GM19397 (cell line): ENCODE data around the gene AKAP10.
"Not testable (repeated sequence)": the region's sequence is repeated elsewhere in the genome, so short reads cannot be mapped to it uniquely, and the experiment has no call there.

ENCODE experiments used
- ATAC-seq: cut with Tn5 transposase; IDR thresholded peaks from one replicate; pipeline ENCODE4 v1.9.1; 2021; ENCODE audit warnings: mild to moderate bottlenecking, moderate library complexity; ENCODE audit not compliant: unreplicated experiment

The AKAP10 gene

DNA sequence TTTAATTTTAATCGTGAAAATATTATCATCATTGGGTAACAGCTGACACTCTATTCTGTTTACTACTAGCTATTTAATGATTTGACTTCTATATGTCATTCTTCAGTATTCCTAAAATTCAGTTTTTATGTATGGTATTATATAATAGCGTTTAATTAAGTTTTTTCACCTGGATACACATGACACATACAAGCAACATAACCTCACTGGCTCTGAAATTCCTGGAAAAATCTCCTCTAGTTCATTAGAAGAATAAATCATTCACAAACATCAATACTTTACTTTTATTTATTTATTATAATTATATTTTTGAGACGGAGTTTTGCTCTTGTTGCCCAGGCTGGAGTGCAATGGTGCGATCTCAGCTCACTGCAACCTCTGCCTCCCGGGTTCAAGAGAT, 44.0 kb downstream of the AKAP10 start:
- ATAC-seq, result no peak

DNA sequence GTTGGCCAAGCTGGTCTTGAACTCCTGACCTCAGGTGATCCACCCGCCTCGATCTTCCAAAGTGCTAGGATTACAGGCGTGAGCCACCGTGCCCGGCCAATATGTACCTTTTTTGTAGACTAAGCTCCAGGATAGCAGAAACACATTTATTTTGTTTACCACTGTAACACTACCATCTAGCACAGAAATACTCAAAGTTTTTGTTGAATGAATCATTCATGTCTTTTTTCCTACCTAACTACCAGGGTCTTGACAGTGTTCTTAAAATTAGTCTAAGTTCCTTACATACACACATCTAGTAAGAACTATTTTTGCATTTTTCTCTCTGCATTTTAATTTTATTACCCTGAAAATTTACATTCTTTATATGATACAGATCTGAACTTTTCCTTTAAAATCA, 44.4 kb downstream of the AKAP10 start:
- ATAC-seq, result no peak

DNA sequence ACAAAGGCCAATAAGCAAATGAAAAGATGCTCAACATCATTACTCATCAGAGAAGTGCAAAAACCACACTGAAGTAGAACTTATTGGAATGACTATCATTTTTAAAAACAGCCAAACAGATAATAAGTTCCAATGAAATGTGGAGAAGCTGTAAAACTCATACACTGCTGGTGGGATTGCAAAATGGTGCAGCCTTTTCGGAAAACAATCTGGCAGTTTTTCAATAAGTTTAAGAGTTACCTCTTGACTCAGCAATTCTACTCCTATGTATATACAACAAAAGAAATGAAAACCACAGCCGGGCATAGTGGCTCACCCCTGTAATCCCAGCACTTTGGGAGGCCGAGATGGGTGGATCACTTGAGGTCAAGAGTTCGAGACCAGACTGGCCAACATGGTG, 49.3 kb downstream of the AKAP10 start:
- ATAC-seq, result no peak

DNA sequence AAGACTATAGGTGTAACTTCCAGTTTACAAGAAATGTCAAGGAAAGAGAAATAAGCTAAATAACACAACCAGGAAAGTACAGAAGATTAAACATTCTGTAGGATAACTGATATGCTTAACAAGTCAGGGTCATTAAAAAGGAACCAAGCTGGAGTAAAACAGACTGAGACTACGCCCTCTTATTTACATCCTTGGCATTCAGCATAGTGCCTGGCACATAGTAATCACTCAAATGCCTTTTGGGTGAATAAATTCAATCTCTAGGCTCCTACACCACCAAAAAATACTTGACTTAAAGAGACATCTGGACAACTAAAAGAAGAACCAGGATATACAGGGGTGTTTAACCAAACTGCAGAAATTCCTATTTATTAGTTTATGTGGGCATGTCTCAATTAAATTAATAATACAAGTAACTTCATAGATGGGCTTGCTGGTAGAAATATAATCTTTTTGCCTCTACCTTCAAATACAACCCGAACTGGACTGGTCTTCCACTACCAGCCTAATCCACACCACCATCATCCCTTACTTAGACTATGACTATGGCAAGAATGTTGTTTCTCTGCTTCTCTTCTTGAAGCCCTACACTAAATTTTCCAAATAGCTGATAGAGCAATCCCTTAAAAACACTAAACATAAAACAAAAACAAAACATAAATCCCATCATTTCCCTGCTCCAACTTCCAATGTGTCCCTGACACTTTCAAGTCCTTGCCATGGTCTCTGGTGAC, 62.2 kb downstream of the AKAP10 start:
- ATAC-seq, result no peak

DNA sequence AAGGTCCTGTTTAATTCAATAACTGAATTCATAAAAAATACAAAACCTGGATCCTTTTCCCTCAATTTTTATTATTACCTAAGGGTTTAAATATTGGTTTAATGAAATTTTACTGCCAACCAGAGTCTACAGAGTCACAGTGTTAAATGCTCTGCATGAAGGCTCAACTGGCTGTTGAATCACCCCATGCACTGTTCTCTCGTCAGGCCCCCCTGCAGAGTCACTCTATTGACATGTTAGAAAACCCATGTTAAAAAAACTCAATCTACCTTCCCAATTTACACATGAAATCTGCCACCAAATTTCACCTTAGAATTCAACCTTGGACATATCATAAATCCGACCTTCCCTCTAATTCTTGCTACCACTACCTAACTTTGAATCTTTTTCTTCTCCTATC, 66.6 kb downstream of the AKAP10 start:
- ATAC-seq, result no peak

DNA sequence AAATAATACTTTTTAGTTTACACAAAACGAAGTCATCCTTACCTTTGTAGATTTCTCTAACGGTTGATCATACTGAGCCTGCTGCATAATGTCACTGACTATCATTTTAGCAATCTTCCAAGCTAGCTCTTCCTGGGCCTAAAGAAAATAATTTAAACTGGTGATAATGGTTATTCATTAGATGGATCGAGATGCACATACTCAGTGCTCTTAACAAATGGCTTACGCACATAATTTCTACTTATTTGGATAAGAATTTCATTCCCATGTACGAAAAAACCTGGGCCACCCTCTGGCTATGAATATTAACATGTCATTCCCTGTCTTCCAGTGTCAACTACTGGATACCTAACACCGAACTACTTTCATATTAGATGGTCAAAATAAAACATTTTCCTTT, 68.5 kb downstream of the AKAP10 start:
- no peak for ATAC-seq

DNA sequence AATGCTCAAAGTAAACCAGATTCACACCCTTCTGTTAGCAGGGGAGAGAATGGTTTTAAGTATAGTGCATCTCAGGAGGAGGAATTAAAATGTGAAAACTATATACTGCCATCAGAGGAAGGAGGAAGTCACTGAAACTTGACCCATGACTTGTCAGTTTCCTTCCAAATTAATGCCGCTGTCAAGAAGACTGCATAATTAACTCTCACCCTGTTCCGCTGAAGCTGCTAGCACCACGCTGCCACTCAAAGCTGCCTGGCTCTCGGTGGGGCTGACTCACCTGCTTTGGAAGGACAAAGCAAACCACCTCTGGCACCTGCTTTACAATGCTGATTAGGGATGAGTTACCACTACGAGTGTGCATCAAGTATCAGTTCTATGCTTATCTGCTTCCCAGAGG, 72.1 kb downstream of the AKAP10 start:
- no peak for ATAC-seq

DNA sequence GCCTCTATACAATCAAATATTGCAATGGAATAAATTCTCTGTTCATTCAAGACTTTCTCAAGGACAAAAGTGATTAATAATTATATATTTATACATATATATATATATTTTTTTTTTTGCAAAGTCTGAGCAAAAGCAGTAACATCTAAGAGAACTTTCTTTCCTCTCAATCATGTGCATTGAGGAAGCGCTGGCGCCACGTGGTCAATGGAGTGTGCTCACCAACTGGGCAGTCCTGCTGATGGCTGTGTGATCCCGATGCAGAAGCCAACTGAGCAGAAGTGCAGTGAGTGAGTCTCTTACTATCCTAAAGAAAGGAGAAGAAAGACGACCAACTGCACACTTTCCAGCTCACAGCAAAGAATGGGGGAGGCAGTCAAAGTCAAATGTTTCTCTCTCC, 72.7 kb downstream of the AKAP10 start:
- no peak for ATAC-seq

DNA sequence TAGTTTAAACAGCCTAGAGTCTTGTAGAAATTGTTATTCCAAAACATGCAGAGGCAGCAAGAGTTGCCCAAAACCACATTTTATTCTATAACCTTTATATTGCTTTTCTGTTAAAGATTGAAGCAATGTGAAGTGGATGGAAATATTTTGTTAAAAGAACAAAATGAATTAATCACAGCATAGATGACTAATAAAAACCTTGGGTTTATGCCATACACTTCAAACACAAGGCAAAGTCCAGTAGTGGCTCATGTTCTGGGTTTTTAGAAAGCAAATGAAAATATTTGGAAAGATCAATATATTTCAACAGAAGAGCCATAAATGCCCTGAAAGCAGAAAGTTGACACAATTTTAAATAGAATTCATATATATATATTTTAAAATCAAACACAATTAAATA, 73.2 kb downstream of the AKAP10 start:
- no peak for ATAC-seq

DNA sequence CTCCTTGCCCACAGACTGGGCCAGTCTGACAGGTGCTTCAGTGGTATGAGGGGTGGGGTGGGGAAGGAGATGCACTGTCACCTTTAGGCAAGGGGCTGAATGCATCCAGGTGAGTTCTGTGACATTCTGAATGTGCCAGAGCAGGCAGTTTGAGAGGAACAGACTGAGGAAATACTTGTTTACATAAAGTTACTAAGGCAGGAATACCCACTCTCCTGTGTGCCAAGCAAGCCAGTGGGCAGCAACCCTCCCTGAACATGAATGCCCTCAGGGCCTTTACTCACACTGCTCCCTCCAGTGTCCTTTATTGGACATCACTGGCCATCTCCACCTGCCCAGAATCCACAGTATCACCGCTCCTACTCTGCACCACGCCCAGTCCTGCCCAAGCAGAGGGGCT, 76.8 kb downstream of the AKAP10 start:
- no peak for ATAC-seq

DNA sequence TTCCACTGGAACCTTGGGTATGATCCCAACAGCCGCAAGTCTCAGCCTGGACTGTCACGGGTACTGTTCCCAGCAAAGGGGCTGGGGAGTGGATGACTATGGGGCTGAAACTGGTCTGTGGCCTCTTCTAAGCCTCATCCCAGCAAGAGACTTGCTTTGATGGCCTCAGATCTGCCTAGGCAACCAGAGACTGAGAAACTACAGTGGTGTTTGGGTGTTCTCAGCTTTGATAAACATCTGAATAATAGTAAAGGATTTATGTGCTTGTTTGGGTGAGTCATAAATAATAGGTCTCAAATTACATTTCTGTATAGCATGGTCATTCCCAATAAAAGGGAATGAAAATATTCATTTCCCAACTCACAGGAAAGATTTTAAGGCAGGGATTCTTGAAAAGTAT, 79.7 kb downstream of the AKAP10 start:
- no peak for ATAC-seq

DNA sequence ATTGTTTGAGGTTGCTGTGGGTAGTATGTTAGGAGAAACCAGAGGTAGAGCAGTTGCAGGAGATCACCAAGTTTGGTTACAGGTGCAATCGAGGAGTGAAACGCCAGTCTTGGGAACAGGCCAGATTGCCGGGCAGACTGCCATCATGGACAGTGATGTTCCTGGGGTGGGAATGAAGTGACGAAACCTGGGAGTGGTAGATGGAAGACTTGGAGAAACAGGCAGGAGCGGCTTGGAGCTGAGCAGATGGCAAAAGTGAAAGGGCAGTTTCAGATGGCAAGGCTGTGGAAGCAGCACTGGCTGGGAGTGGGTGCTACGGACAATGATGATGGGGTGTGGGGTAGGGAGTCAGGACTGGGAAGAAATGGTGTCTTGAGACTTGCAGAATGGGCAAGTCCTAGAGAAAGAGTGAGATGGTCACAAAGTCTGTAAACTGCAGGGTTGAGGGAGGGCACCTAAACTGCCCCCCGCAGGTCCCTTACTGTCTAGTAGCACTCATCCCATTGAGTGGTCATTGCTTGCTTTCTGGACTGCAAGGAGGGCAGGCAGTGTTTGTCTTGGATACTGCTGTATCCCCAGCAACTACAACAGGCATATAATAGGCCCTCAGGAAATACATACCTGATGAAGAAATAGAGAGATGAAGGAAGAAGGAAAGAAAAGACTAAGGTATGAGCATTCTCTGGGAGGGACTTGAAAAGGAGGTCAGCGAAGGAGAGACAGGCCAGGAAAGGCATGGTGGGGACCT, 80.4 kb downstream of the AKAP10 start:
- no peak for ATAC-seq

DNA sequence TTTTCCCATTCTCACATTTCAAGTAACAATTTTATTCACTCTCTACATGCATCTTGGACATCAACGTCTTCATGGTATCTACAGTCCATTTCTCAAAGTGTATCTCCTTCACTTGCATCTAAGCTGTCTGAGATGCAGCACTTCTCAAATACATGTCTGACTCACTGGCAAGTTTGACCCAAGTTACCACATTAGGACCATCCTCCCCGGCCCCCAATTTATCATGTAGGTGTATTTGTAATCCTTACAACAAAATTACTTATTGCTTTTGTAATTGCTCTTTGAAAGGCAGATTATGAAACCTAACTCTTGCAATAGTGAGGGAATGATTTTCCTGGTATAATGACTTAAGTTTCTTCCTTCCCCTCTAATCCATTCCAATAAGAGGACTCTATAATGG, 80.9 kb downstream of the AKAP10 start:
- no peak for ATAC-seq

DNA sequence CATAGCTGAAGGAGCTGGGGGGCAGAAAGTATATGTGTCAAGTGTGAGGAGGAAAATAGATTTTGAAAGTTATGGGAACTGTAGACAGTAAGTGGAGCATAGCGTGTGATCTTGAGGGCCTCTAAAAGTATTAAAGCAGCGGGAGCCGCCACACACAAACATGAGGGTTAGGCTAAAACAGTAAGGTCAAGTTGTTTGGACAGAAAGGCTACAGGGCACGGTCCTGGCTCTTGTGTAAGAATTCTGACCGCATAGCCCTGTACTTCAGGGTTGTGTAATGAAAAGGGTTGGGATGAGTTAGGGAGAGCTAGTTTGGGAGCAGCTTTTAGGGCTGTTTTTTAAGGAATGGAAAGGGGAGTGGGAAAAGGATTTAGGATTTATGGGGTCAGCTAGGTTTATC, 87.1 kb downstream of the AKAP10 start:
- ATAC-seq, result not testable (repeated sequence)

DNA sequence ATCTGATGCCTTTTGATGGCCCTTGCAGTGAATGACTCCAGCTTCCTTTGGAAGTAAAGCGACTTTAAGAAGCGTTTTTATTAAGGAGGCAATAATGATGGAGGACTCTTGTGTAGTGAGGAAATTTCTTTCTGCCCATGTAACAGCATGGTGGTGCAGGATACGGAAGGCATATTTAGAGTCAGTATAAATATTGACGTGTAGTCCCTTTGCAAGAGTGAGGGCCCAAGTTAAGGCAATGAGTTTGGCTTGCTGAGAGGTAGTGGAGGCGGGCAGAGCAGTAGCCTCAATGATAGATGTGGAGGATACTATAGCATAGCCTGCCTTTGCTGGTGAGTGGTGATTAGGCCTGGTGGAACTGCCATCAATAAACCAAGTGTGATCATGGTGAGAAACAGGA, 87.6 kb downstream of the AKAP10 start:
- not testable (repeated sequence) for ATAC-seq

DNA sequence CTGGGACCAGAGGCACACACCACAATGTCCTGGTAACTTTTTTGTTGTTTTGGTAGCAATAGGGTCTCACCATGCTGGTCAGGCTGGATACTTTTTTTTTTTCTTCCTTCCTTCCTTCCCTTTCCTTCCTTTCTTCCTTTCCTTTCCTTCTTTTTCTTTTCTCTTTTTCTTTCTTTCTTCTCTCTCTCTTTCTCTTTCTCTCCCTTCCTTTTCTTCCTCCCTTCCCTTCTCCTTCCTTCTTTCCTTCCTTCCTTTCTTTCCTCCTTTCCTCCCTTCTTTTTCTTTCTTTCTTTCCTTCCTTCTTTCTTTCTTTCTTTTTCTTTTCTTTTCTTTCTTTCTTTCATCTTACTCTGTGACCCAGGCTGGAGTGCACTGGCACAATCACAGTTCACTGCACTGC, 91.5 kb downstream of the AKAP10 start:
- no peak for ATAC-seq

DNA sequence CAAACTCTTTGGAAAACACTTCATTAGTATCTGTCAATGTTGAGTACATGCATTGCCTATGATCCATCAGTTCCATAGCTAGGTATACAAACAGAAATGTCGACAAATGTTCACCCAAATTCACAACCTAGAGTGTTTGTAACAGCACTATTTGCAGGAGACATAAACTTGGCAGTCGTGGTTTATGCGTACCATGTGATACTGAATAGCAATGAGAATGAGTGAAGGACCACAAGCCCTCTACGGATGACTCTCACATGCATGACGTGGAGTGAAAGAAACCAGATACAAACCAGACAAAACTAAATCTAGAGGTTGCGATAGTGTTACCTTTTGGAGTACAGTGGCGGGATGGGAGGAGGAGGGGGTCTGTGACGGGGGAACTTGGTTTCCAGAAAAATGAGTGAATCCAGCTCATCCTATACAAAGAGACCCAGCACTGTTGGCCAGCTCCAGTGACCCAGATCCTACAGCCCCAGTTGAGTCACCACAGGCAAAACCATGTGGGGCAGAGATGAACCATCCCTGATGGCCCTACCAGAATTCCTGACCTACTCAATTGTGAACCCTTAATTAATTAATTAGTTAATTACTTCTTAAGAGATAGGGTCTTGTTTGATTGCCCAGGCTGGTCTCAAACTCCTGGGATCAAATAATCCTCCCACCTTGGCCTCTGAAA, 94.0 kb downstream of the AKAP10 start:
- no peak for ATAC-seq

DNA sequence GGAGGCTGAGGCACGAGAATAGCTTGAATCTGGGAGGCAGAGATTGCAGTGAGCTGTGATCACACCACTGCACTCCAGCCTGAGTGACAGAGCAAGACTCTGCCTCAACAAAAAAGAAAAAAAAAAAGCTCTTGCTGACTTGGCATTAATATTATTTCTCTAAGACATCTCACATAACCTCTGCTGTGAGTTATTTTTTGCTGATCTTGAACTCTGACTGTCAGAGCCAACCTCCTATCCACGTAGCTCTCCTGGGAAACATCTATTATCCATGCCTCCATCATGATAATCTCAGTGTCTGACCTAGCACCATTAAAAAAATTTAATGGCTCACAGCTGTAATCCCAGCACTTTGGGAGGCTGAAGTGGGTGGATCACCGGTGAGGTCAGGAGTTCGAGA, 97.2 kb downstream of the AKAP10 start:
- ATAC-seq, result no peak

DNA sequence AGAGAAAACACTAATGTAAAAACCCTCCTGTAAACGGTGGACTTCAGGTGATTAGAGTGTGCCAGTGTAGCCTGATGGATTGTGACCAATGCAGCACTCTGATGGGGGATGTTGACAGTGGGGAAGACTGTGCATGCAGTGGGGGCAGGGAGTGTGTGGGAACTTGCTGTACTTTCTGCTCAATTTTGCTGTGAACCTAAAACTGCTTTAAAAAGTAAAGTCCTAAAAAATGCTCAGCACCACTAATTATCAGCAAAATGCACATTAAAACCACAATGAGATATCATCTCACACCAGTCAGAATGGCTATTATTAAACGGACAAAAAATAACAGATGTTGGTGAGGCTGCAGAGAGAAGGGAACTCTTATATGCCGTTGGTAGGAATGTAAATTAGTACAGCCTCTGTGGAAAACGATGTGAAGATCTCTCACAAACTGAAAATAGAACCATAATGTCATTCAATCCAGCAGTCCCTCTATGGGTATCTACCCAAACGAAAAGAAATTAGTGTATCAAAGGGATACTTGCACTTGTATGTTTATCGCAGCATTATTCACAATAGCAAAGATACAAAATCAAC, 100.2 kb downstream of the AKAP10 start:
- no peak for ATAC-seq

DNA sequence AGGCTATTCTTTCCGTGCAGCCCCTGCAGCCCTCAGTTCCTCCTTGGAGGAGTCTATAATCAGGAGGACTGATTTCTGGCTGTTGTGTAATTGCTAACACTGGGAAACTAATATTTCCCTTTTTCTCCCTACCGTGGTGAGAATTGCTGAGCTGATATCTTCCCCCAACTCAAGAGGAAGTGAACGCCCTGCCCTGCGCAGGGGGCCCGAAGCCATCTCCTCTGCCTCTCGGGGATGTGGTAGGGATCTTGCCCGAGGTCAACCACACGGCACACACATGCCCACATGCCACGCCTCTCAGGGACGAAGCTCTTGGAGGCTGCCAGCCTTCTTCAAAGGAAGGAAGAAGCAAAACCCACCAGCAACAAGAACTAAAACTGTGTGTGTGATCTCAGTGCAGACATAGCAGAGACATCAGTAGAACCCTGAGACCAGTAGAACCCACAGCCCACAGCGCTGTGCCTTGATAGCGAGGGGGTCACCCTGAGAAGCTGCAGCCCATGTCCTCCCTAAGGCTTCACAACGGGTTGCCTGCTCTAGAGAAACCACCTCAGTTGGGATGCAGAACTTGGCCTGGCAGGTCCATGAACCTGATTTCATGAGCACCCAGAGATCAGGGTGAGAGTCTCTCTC, 101.0 kb downstream of the AKAP10 start:
- no peak for ATAC-seq

DNA sequence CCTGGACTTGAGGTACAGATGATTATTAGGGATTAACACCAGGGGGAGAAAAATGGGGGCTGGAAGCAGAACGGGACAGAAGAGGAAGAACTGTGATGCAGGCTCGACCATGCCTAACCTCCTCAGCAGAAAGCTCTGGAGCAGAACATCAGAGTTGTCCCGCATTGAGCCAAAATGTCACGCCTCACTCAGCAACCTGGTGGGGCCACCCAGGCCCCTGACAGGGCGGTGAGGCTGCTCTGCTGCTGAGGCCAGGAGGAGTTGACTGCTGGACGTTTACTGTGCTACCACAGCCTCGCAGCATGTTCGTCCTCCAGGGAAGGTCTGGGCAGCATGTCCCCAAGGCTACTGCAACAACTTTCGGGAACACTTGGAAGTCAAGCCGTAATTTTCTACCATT, 103.4 kb downstream of the AKAP10 start:
- ATAC-seq, result no peak
